SK-N-MC (cell line): ENCODE measurements around the gene CRYAA.

Source experiments
- DNase-seq: peaks from one replicate; pipeline ENCODE4 v3.0.0-alpha.2; 2011; ENCODE audit warnings: low read depth, low spot score
- H3K27ac ChIP-seq: fragments of 200-600 bp; sonication (generic); 2 replicates; pipeline ENCODE4 v1.5.1; 2016; ENCODE audit warnings: mixed run types
- H3K36me3 ChIP-seq: fragments of 200-600 bp; sonication (generic); 2 replicates; pipeline ENCODE4 v1.6.1; 2017; ENCODE audit warnings: antibody characterized with exemption, low read length, mixed read lengths; ENCODE audit not compliant: insufficient read depth
- H3K4me3 ChIP-seq: fragments of 200-600 bp; sonication (generic); 2 replicates; pipeline ENCODE4 v1.5.1; 2016
- H3K9ac ChIP-seq: fragments of 200-600 bp; sonication (generic); 2 replicates; pipeline ENCODE4 v1.8.0; 2017; ENCODE audit warnings: mixed run types, mixed read lengths; ENCODE audit not compliant: insufficient read length
- H3K9me3 ChIP-seq: fragments of 200-600 bp; sonication (generic); 2 replicates; pipeline ENCODE4 v1.6.1; 2017; ENCODE audit warnings: low read depth, mild to moderate bottlenecking, antibody characterized with exemption, low read length, moderate library complexity, mixed read lengths
- EZH2 ChIP-seq: fragments of 200-600 bp; sonication (generic); IDR thresholded peaks from one replicate; pipeline ENCODE4 v1.6.1; 2017; ENCODE audit warnings: antibody characterized with exemption
- FOXP2 ChIP-seq: optimal IDR thresholded peaks from 2 replicates; pipeline ENCODE3; 2011; ENCODE audit warnings: mild to moderate bottlenecking, moderate library complexity; ENCODE audit not compliant: insufficient read depth; ENCODE audit errors: extremely low read length, control extremely low read depth
- POLR2AphosphoS5 ChIP-seq: IDR thresholded peaks from 2 replicates; pipeline ENCODE4 v1.6.1; 2012; ENCODE audit warnings: mild to moderate bottlenecking, low read depth, low read length, borderline replicate concordance

Gene CRYAA

GRCh38 chr21:43211760-43212115 lies 42.9 kb downstream of the CRYAA start:
- no peaks in the 10 kb centered on the region for H3K36me3 ChIP-seq
- TF ChIP-seq POLR2AphosphoS5: no peak
- no peak for TF ChIP-seq FOXP2
- no peak for TF ChIP-seq EZH2
- no peak overlapping the region for H3K27ac ChIP-seq
- no peaks in the 10 kb centered on the region for H3K9me3 ChIP-seq
- DNase-seq: no peak
- no peak overlapping the region for H3K9ac ChIP-seq
- no peak overlapping the region for H3K4me3 ChIP-seq
